Activated naive CD8-positive, alpha-beta T cell treated with anti-CD3 and anti-CD28 coated beads, Interleukin-2, amount 10 ng/mL, durations not matched to agents 7 days and 5 days (primary cell): ENCODE measurements around the gene FOXJ3. TPM values are rescaled to one million over a fixed set of nuclear protein-coding genes. Genes with fewer than 3 reads are reported as not detected.

ENCODE experiments used
- ATAC-seq: fragments of 150-1000 bp; cut with Tn5 transposase; one replicate; pipeline ENCODE4 v1.10.0; 2021; ENCODE audit warnings: low read depth, moderate library complexity
- POLR2A ChIA-PET: fragments of 350-600 bp; sonication (Branson Sonifier 250); formaldehyde crosslinking; loops from one replicate; lab custom pipeline; 2021; ENCODE audit warnings: antibody characterized with exemption; lab: Charles Lee
- DNase-seq: peaks from one replicate; pipeline ENCODE4 v3.0.0; 2021
- H3K27ac Mint-ChIP-seq: one replicate; pipeline ENCODE4 v1.8.0; 2022; ENCODE audit warnings: mild to moderate bottlenecking, mixed read lengths
- H3K27me3 Mint-ChIP-seq: one replicate; pipeline ENCODE4 v1.8.0; 2022; ENCODE audit warnings: mild to moderate bottlenecking, moderate library complexity, mixed read lengths
- H3K36me3 Mint-ChIP-seq: one replicate; pipeline ENCODE4 v1.8.0; 2021; ENCODE audit warnings: mild to moderate bottlenecking, mixed read lengths
- H3K4me1 Mint-ChIP-seq: one replicate; pipeline ENCODE4 v1.8.0; 2021; ENCODE audit warnings: mixed read lengths
- H3K4me3 Mint-ChIP-seq: one replicate; pipeline ENCODE4 v1.8.0; 2022; ENCODE audit warnings: mild to moderate bottlenecking, moderate library complexity, mixed read lengths
- H3K9me3 Mint-ChIP-seq: one replicate; pipeline ENCODE4 v1.8.0; 2021; ENCODE audit warnings: mixed read lengths
- total RNA-seq, 2 experiments: library from RNA; stranded (reverse); gene quantifications; one replicate each; pipeline ENCODE4 v1.2.3, GENCODE V29; 2021

Gene FOXJ3
- total RNA-seq, 2 experiments from 2014 or later = 59.1 to 61.1 TPM

- POLR2A ChIA-PET = no interaction called here
- no peak overlapping the region for H3K4me3 Mint-ChIP-seq
- H3K4me1 Mint-ChIP-seq = peaks cover 21% of the 10 kb centered on the region
- H3K9me3 Mint-ChIP-seq = peaks cover 31% of the 10 kb centered on the region
- ATAC-seq (no peak), DNase-seq (no peak)
- H3K36me3 Mint-ChIP-seq = peaks cover 79% of the 10 kb centered on the region
- H3K27me3 Mint-ChIP-seq = no peaks in the 10 kb centered on the region
- no peak overlapping the region for H3K27ac Mint-ChIP-seq
Measured at GRCh38 chr1:42240966-42241755, 93.9 kb downstream of the FOXJ3 start.

GRCh38 chr1:42239555-42239954 lies 95.5 kb downstream of the FOXJ3 start:
- H3K9me3 Mint-ChIP-seq = peaks cover 24% of the 10 kb centered on the region
- peaks cover 18% of the 10 kb centered on the region for H3K4me1 Mint-ChIP-seq
- no peak for ATAC-seq
- H3K27ac Mint-ChIP-seq = no peak overlapping the region
- H3K36me3 Mint-ChIP-seq = peaks cover 75% of the 10 kb centered on the region
- DNase-seq = no peak
- POLR2A ChIA-PET = no interaction called here
- H3K27me3 Mint-ChIP-seq = no peaks in the 10 kb centered on the region
- no peak overlapping the region for H3K4me3 Mint-ChIP-seq

GRCh38 chr1:42239041-42239440 lies 96.0 kb downstream of the FOXJ3 start:
- H3K27me3 Mint-ChIP-seq = no peaks in the 10 kb centered on the region
- peaks cover 75% of the 10 kb centered on the region for H3K36me3 Mint-ChIP-seq

GRCh38 chr1:42231253-42231652 lies 103.8 kb downstream of the FOXJ3 start:
- ATAC-seq (no peak), DNase-seq (no peak)
- H3K36me3 Mint-ChIP-seq = peaks cover 16% of the 10 kb centered on the region
- H3K9me3 Mint-ChIP-seq = peaks cover 6% of the 10 kb centered on the region
- POLR2A ChIA-PET = no interaction called here
- no peaks in the 10 kb centered on the region for H3K4me1 Mint-ChIP-seq
- H3K27ac Mint-ChIP-seq = no peak overlapping the region
- no peak overlapping the region for H3K4me3 Mint-ChIP-seq
- H3K27me3 Mint-ChIP-seq = no peaks in the 10 kb centered on the region

More at GRCh38 chr1:42239041-42239440, 96.0 kb downstream of the FOXJ3 start:
- peaks cover 18% of the 10 kb centered on the region for H3K4me1 Mint-ChIP-seq
- H3K9me3 Mint-ChIP-seq = peaks cover 25% of the 10 kb centered on the region
- no peak overlapping the region for H3K27ac Mint-ChIP-seq
- DNase-seq (no peak), ATAC-seq (no peak)
- no peak overlapping the region for H3K4me3 Mint-ChIP-seq
- POLR2A ChIA-PET = no interaction called here

GRCh38 chr1:42228938-42229337 lies 106.1 kb downstream of the FOXJ3 start:
- peaks cover 3% of the 10 kb centered on the region for H3K36me3 Mint-ChIP-seq
- no peak overlapping the region for H3K27ac Mint-ChIP-seq
- no peak for DNase-seq
- H3K4me1 Mint-ChIP-seq = no peaks in the 10 kb centered on the region
- peaks cover 3% of the 10 kb centered on the region for H3K9me3 Mint-ChIP-seq
- ATAC-seq = no peak
- no peak overlapping the region for H3K4me3 Mint-ChIP-seq
- POLR2A ChIA-PET = no interaction called here
- no peaks in the 10 kb centered on the region for H3K27me3 Mint-ChIP-seq

GRCh38 chr1:42223036-42223435 lies 112.0 kb downstream of the FOXJ3 start:
- H3K27me3 Mint-ChIP-seq = no peaks in the 10 kb centered on the region
- H3K9me3 Mint-ChIP-seq = peaks cover 7% of the 10 kb centered on the region
- H3K36me3 Mint-ChIP-seq = peaks cover 23% of the 10 kb centered on the region
- POLR2A ChIA-PET = no interaction called here
- H3K4me1 Mint-ChIP-seq = peaks cover 5% of the 10 kb centered on the region
- H3K27ac Mint-ChIP-seq = no peak overlapping the region
- no peak overlapping the region for H3K4me3 Mint-ChIP-seq
- ATAC-seq = no peak
- DNase-seq = no peak

DNA sequence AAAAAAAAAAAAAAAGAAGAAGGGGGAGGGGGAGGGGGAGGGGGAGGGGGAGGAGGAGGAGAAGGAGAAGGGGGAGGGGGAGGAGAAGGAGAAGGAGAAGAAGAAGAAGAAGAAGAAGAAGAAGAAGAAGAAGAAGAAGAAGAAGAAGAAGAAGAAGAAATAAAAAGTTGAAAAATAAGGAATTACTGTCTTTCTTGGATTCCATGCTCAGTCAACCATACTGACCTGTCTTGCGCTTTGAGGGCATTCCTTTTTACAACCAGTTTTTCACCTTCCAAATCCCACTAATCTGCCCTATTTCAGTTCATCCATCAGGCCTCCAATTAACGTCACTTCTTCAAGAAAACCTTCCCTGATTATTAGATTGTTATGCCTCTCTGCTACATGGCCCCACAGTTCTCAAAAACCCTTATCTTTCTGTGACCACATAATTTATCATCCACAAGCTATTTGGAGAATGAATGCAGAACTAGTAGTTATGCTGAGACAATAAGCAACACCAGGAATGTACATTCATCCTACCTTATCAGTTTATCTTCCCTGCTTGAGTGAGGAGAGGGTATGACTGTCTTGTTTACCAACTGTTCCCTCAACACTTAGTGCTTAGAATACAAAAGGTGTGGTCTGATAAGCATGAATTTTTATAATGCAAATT lies 113.0 kb downstream of the FOXJ3 start:
- POLR2A ChIA-PET = no interaction called here
- no peaks in the 10 kb centered on the region for H3K27me3 Mint-ChIP-seq
- DNase-seq (no peak), ATAC-seq (no peak)
- H3K9me3 Mint-ChIP-seq = peaks cover 7% of the 10 kb centered on the region
- peaks cover 28% of the 10 kb centered on the region for H3K36me3 Mint-ChIP-seq
- no peak overlapping the region for H3K27ac Mint-ChIP-seq
- no peak overlapping the region for H3K4me3 Mint-ChIP-seq
- H3K4me1 Mint-ChIP-seq = peaks cover 5% of the 10 kb centered on the region

- H3K4me1 Mint-ChIP-seq = peaks cover 5% of the 10 kb centered on the region
- no peak for ATAC-seq
- peaks cover 28% of the 10 kb centered on the region for H3K36me3 Mint-ChIP-seq
- H3K4me3 Mint-ChIP-seq = no peak overlapping the region
- H3K27me3 Mint-ChIP-seq = no peaks in the 10 kb centered on the region
- H3K9me3 Mint-ChIP-seq = peaks cover 7% of the 10 kb centered on the region
- H3K27ac Mint-ChIP-seq = no peak overlapping the region
- POLR2A ChIA-PET = no interaction called here
- DNase-seq = no peak
Measured at GRCh38 chr1:42221456-42221855, 113.6 kb downstream of the FOXJ3 start.

DNA sequence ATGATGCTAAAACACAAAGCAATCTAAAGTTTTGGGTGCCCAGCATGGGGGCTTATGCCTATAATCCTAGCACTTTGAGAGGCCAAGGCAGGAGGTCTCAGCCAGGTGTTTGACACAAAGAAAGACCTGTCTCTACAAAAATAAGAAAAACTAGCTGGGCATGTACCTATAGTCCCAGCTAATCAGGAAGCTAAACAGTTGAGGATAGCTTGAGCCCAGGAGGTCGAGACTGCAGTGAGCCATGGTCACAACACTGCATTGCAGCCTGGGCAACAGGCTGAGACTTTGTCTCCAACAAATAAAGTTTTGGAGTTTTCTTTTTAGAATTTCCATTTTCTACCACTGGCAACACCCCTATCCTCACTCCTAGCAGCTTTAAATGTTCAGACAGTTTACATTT lies 115.4 kb downstream of the FOXJ3 start:
- Mint-ChIP-seq H3K27ac (no peak overlapping the region), H3K36me3 (peaks cover 33% of the 10 kb centered on the region), H3K9me3 (peaks cover 9% of the 10 kb centered on the region), H3K4me3 (no peak overlapping the region), H3K27me3 (no peaks in the 10 kb centered on the region), H3K4me1 (peaks cover 5% of the 10 kb centered on the region)
- POLR2A ChIA-PET = no interaction called here
- no peak for ATAC-seq
- DNase-seq = no peak

DNA sequence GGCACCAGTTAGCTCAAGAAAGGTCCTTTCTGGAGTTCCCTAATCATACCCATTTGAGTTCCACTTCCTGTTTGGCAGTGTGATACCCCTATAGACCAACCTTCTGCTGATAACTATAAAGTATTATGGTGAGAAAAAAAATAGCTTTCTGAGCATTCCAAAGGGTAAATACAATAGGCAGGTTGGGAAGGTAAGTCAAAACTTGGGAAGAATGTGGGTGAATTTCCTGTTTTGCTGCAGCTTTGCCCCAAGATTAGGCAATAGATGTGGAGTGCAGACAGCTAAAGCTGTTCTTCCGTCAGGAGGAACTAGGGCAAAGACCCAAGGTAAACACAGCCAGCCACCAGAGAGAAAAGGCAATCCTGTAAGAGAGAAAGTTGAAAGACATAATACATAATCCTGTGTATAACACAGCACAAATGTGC lies 120.6 kb downstream of the FOXJ3 start:
- peaks cover 5% of the 10 kb centered on the region for H3K9me3 Mint-ChIP-seq
- H3K27me3 Mint-ChIP-seq = no peaks in the 10 kb centered on the region
- peaks cover 5% of the 10 kb centered on the region for H3K4me1 Mint-ChIP-seq
- DNase-seq (no peak), ATAC-seq (no peak)
- H3K27ac Mint-ChIP-seq = no peak overlapping the region
- POLR2A ChIA-PET = no interaction called here
- peaks cover 49% of the 10 kb centered on the region for H3K36me3 Mint-ChIP-seq
- H3K4me3 Mint-ChIP-seq = no peak overlapping the region

- POLR2A ChIA-PET = no interaction called here
Measured at GRCh38 chr1:42211224-42211623, 123.8 kb downstream of the FOXJ3 start.

GRCh38 chr1:42210421-42211133 lies 124.5 kb downstream of the FOXJ3 start:
- no peak overlapping the region for H3K4me3 Mint-ChIP-seq
- POLR2A ChIA-PET = no interaction called here
- no peak overlapping the region for H3K27ac Mint-ChIP-seq
- no peaks in the 10 kb centered on the region for H3K27me3 Mint-ChIP-seq
- H3K4me1 Mint-ChIP-seq = peaks cover 4% of the 10 kb centered on the region
- peaks cover 64% of the 10 kb centered on the region for H3K36me3 Mint-ChIP-seq
- peaks cover 11% of the 10 kb centered on the region for H3K9me3 Mint-ChIP-seq
- no peak for ATAC-seq
- DNase-seq = no peak

More at GRCh38 chr1:42211224-42211623, 123.8 kb downstream of the FOXJ3 start:
- H3K9me3 Mint-ChIP-seq = peaks cover 11% of the 10 kb centered on the region
- H3K27me3 Mint-ChIP-seq = no peaks in the 10 kb centered on the region
- H3K27ac Mint-ChIP-seq = no peak overlapping the region
- peaks cover 60% of the 10 kb centered on the region for H3K36me3 Mint-ChIP-seq
- ATAC-seq (no peak), DNase-seq (no peak)
- H3K4me3 Mint-ChIP-seq = no peak overlapping the region
- peaks cover under 1% of the 10 kb centered on the region for H3K4me1 Mint-ChIP-seq

DNA sequence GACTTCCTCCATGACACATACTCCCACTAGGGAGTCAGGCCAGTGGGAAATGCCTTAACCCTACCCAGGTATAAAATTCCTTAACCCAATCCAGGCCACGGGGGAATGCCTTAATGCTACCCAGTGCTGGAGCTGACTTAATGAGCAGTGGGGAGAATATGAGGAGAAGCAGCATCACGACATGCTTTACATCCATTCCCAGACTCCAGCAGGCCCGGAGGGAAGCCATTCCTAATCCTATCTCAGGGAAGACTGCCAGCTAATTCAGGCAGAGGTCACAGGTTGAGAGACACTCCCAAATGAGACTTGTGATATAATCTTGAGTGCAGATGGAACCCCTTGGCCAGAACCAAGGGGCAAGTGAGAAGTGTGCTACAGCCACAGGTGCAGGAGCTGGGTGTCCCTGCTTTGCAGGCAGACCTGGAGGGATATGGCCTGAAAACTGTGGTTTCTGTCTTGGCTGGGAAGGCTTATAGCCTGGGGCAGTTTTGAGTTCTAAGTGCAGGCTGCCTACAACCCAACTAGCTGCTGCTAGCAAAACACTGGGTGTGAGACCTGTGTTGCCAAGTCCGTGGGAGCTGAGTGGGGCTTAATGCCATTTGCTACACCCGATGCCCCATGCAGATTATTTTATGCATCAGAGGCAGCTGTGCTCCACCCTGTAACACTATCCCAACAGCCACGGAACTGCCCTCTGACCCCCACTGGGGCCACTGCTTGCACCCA lies 125.3 kb downstream of the FOXJ3 start:
- Mint-ChIP-seq H3K27ac (no peak overlapping the region), H3K4me3 (no peak overlapping the region), H3K36me3 (peaks cover 66% of the 10 kb centered on the region), H3K4me1 (peaks cover 4% of the 10 kb centered on the region), H3K9me3 (peaks cover 12% of the 10 kb centered on the region), H3K27me3 (no peaks in the 10 kb centered on the region)
- ATAC-seq (no peak), DNase-seq (no peak)
- POLR2A ChIA-PET = no interaction called here
